Measurements from ENCODE around the gene C9. TPM values are rescaled to one million over a fixed set of nuclear protein-coding genes. Genes with fewer than 3 reads are reported as not detected.
A peak's percentile ranks its signal among the peaks of the same experiment; 100 is the strongest.
"Not testable (repeated sequence)": the region's sequence is repeated elsewhere in the genome, so short reads cannot be mapped to it uniquely, and the experiment has no call there.

Gene C9
- polyA plus RNA-seq, 3 donors = 0.37 to 0.53 (median 0.44) TPM

DNA sequence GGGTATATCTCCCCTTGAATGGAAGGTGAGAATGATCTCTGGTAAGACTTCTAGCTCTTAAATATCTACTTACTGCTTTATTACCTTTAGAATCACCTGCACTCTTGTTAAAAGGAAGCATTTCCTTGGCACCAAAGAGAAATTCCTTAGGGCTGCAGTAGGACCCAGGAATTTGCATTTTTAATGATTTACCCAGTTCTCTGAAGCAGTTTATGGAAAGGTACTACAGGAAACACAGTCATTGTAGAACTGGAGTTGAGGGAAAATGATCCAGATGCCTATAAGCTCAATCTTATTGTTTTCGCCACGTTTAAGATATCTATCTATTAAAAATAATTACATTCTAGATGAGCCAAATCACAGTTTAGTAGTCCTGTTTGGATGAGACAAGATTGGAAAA lies 9.5 kb upstream of the C9 start:
- DNase-seq = peak; percentile 36

- DNase-seq = no peak
Measured at GRCh38 chr5:39371367-39371635, 7.0 kb upstream of the C9 start.

GRCh38 chr5:39370555-39371366 lies 6.5 kb upstream of the C9 start:
- DNase-seq = no peak

- DNase-seq = no peak
Measured at GRCh38 chr5:39369123-39369815, 5.0 kb upstream of the C9 start.

- DNase-seq = no peak
Measured at GRCh38 chr5:39368116-39368515, 3.8 kb upstream of the C9 start.

GRCh38 chr5:39367711-39368110 lies 3.4 kb upstream of the C9 start:
- no peak for DNase-seq

DNA sequence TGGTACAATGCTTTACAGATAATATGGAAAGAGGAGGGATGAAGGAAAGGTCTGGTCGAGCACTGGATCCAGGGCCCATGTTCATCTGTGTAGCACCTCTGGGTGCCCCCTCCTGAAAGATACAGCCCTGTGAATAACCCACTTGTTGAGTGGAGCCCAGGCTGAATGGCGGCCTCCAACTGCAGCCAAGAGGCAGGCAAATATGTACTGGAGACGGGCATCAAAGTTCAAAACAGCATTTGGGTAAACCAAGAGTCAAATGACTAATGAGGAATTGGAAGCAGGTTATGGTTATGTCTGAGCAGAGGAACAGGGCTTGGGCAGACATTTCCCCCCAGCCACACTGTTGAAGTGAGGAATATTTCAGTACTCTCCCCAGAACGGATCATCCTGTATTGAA lies 1.1 kb downstream of the C9 start:
- DNase-seq = no peak

- no peak for DNase-seq
Measured at GRCh38 chr5:39362646-39363045, 1.6 kb downstream of the C9 start.

DNA sequence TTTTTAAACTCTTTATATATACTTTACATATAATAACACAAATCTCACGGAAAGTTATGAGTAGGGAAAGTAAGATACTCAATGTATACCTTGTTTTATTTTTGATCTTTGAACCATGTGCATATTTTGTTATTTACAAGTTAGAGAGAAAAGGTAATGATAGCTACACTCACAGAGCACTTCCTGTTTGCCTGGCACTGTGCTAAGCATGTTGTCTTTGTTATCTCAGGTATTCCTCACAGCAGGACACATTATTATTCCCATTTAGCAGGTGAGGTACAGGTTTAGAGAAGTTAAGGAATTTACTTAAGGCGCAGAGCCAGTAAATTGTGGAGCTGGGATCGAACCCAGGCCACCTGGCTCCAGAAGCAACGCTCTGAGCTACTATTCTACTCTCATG lies 3.0 kb downstream of the C9 start:
- no peak for DNase-seq

- no peak for DNase-seq
Measured at GRCh38 chr5:39360471-39361111, 3.7 kb downstream of the C9 start.

GRCh38 chr5:39356263-39356662 lies 8.0 kb downstream of the C9 start:
- DNase-seq = no peak

DNA sequence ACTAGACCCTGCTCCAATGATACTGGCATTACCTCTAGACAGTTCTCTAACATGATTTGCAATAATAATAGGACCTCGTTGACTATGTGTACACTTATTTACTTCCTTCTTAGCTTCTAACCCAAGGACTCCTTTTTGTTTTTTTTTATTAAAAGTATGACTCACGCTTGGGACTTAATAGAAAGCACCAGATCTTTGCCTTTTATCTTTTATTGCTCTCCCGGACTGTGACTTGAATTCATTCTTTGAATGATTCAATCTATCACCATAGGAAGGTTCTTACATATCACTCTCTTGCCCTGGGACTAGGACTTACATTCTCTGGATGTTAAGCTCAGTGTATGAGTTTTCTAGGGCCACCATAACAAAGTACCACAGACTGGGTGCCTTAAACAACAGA lies 9.0 kb downstream of the C9 start:
- DNase-seq = no peak

- no peak for DNase-seq
Measured at GRCh38 chr5:39353717-39354399, 10.4 kb downstream of the C9 start.

GRCh38 chr5:39352951-39353350 lies 11.3 kb downstream of the C9 start:
- no peak for DNase-seq

DNA sequence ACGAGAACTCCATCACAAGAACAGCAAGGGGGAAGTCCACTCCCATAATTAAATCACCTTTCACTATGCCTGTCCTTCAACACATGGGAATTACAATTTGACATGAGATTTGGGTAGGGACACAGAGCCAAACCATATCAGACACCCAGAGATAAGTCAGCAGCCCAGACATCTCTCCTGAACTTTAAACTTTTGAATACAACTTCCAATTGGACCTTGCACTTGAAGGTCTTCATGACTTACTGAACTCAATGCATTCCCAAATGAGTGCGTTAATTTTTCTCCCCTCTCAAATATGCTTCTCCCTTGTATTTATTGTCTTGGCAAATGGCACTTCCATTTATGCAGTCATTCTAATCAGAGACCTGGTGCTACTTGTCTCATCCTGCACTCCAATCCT lies 12.1 kb downstream of the C9 start:
- no peak for DNase-seq

DNA sequence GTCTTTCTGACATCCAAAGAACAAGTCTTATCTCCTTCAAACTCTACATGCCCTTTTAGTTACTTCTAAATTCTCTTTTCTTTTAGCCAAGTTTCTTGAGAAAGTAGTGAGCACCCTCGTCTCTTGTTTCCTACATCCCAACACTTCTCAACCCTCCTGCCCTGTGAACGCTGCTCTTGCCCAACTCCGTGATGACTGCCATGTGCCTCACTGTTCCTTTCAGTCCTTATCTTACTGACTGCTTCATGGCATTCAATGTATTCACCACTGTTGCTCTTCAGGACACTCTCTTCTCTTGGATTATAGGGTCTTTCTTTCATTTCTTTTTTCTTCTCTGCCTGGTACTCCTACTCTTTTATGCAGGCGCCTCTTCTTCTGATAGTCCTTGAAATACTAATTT lies 14.8 kb downstream of the C9 start:
- DNase-seq = no peak

DNA sequence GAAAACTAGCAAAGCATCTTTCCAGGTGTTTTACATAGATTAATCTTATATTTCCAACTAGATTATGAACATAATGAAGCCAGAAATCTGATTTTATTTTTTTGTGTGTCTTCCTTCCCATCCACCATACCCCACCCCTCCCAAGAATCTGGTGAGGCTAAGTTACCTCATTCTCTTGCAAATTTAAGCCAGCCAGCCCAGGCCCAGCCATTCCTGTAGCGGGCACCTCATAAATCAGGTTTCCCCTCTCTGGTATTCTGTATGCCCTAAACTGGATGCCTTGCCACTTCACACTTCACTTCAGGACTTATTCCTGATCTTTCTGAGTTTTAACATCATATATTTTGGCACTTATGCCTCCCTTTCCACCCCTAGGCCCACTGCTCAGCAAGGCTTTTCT lies 21.8 kb downstream of the C9 start:
- DNase-seq = no peak

DNA sequence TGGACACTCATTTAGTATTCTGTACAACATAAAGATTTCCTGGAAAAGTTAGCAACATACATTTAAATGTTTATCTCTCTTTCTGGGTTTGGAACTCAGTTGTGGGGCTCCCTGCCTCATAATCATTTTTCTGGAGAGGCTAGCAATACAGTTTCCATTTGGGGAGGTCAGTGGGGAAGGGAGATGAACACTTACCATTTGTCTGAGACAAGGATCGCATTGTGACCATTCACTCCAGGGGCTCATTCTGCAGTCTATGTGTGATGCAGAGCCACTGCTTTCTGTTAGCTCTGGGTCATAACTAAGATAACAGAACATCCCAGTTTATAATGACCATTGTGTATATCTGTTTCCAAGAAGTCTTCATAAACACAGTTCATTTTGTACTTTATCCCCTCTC lies 22.4 kb downstream of the C9 start:
- no peak for DNase-seq

DNA sequence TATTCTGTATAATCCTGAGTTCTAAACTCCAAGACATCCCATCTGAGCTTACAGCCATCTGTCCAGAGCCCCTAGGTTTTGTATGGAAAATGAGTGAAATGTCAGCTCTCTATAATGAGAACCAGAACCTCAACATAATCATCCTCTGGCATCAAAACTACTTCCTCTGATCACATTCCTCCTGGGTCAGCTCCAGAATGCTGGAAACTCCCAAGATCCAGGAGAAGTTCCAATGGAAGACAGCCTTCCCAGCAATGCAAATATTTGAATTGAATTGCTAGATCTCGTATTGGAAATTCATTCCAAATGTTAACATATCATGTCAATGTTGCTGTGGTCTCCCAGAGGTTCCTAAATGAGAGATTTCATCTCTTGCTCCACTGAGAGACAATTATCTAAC lies 23.8 kb downstream of the C9 start:
- no peak for DNase-seq

- no peak for DNase-seq
Measured at GRCh38 chr5:39337252-39337915, 26.9 kb downstream of the C9 start.

DNA sequence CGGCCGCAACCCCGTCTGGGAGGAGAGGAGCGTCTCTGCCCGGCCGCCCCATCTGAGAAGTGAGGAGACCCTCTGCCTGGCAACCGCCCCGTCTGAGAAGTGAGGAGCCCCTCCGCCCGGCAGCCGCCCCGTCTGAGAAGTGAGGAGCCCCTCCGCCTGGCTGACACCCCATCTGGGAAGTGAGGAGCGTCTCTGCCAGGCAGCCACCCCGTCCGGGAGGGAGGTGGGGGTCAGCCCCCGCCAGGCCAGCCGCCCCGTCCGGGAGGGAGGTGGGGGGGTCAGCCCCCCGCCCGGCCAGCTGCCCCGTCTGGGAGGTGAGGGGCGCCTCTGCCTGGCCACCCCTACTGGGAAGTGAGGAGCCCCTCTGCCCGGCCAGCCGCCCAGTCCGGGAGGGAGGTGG lies 30.0 kb downstream of the C9 start:
- DNase-seq = not testable (repeated sequence)

- no peak for DNase-seq
Measured at GRCh38 chr5:39333104-39333503, 31.2 kb downstream of the C9 start.
